GM12874 (cell line): Measurements from ENCODE around the gene GTF3C1.

Experiments used
- CTCF ChIP-seq: IDR thresholded peaks from 2 replicates; pipeline ENCODE4 v1.5.1; 2011; ENCODE audit warnings: low read depth, mild to moderate bottlenecking, control low read depth, low read length, moderate library complexity; ENCODE audit not compliant: insufficient read depth

Gene GTF3C1

GRCh38 chr16:27445502-27446175, 104.1 kb downstream of the GTF3C1 start:
- no peak for TF ChIP-seq CTCF

GRCh38 chr16:27444470-27444869, 105.2 kb downstream of the GTF3C1 start:
- TF ChIP-seq CTCF: no peak

GRCh38 chr16:27444015-27444414, 105.7 kb downstream of the GTF3C1 start:
- no peak for TF ChIP-seq CTCF

GRCh38 chr16:27441998-27442397, 107.7 kb downstream of the GTF3C1 start:
- TF ChIP-seq CTCF: no peak

- TF ChIP-seq CTCF: no peak
These were observed 108.4 kb downstream of the GTF3C1 start for GRCh38 chr16:27441276-27441675.

- no peak for TF ChIP-seq CTCF
These were observed 110.3 kb downstream of the GTF3C1 start for GRCh38 chr16:27439271-27440018.

- TF ChIP-seq CTCF: no peak
These were observed 111.8 kb downstream of the GTF3C1 start for GRCh38 chr16:27437946-27438345.
